Activated CD4-positive, alpha-beta T cell treated with anti-CD3 and anti-CD28 coated beads, Interleukin-2, amount 10 ng/mL, durations not matched to agents 24 days and 14 days (primary cell): ENCODE measurements around the gene C2CD3. TPM values are rescaled to one million over a fixed set of nuclear protein-coding genes. Genes with fewer than 3 reads are reported as not detected.

Experiments used
- DNase-seq: peaks from one replicate; pipeline ENCODE4 v3.0.0; 2022
- H3K27ac Mint-ChIP-seq: one replicate; pipeline ENCODE4 v1.8.0; 2022; ENCODE audit warnings: mild to moderate bottlenecking, mixed read lengths
- H3K27me3 Mint-ChIP-seq: one replicate; pipeline ENCODE4 v1.8.0; 2022; ENCODE audit warnings: mixed read lengths
- H3K36me3 Mint-ChIP-seq: one replicate; pipeline ENCODE4 v1.8.0; 2022; ENCODE audit warnings: low read depth, mild to moderate bottlenecking, mixed read lengths
- H3K4me1 Mint-ChIP-seq: one replicate; pipeline ENCODE4 v1.8.0; 2021; ENCODE audit warnings: mixed read lengths
- H3K4me3 Mint-ChIP-seq: one replicate; pipeline ENCODE4 v1.8.0; 2022; ENCODE audit warnings: mild to moderate bottlenecking, moderate library complexity, mixed read lengths
- H3K9me3 Mint-ChIP-seq: one replicate; pipeline ENCODE4 v1.8.0; 2021; ENCODE audit warnings: mixed read lengths
- intact Hi-C: fragments of 100-400 bp; cut with micrococcal nuclease; formaldehyde crosslinking; loops from one replicate; pipeline ENCODE4 v1.15.1; 2023
- total RNA-seq: library from RNA; stranded (reverse); gene quantifications from 2 replicates; pipeline ENCODE4 v1.2.3, GENCODE V29; 2022

C2CD3 gene
- total RNA-seq, 1 donor from 2014 or later: 37.4 TPM

GRCh38 chr11:74009675-74010305 is 161.0 kb downstream of the C2CD3 start:
- intact Hi-C loops: loop anchor here (2.0 kb wide), 1 partner anchor 15 kb away; no protein-coding TSS in a partner anchor
- no peaks in the 10 kb centered on the region for H3K9me3 Mint-ChIP-seq
- H3K4me3 Mint-ChIP-seq: peak overlapping the region; percentile 44
- H3K27ac Mint-ChIP-seq: peak overlapping the region; percentile 95
- H3K27me3 Mint-ChIP-seq: no peaks in the 10 kb centered on the region
- peaks cover 79% of the 10 kb centered on the region for H3K4me1 Mint-ChIP-seq
- H3K36me3 Mint-ChIP-seq: peaks cover 7% of the 10 kb centered on the region
- DNase-seq: peak; percentile 59

- Mint-ChIP-seq H3K4me1 (peaks cover 79% of the 10 kb centered on the region), H3K36me3 (peaks cover 7% of the 10 kb centered on the region), H3K27me3 (no peaks in the 10 kb centered on the region), H3K27ac (peak overlapping the region; percentile 87), H3K9me3 (no peaks in the 10 kb centered on the region), H3K4me3 (no peak overlapping the region)
- DNase-seq: no peak
- intact Hi-C loops: no loop called here
These were observed 161.6 kb downstream of the C2CD3 start for GRCh38 chr11:74009230-74009547.

- peak within 1 kb of the TSS; percentile 57 for H3K4me3 Mint-ChIP-seq
- H3K4me1 Mint-ChIP-seq: peaks cover 80% of the 10 kb centered on the region
- peak within 1 kb of the TSS; percentile 95 for H3K27ac Mint-ChIP-seq
- H3K36me3 Mint-ChIP-seq: peaks cover 11% of the 10 kb centered on the region
- H3K9me3 Mint-ChIP-seq: no peaks in the 10 kb centered on the region
- H3K27me3 Mint-ChIP-seq: no peaks in the 10 kb centered on the region
- intact Hi-C loops: no loop called here
- peak; percentile 69 for DNase-seq
These were observed 162.2 kb downstream of the C2CD3 start, which contains the start of gene UCP3 for GRCh38 chr11:74008373-74009229. Gene UCP3, minus strand, starts transcription at chr11:74009085. Its CDS starts 2,043 bp downstream, at chr11:74007042.

GRCh38 chr11:74007691-74008372 is 163.0 kb downstream of the C2CD3 start:
- Mint-ChIP-seq H3K36me3 (peaks cover 17% of the 10 kb centered on the region), H3K4me1 (peaks cover 84% of the 10 kb centered on the region), H3K9me3 (no peaks in the 10 kb centered on the region), H3K27me3 (no peaks in the 10 kb centered on the region), H3K27ac (peak overlapping the region; percentile 61), H3K4me3 (no peak overlapping the region)
- no peak for DNase-seq
- intact Hi-C loops: no loop called here

- intact Hi-C loops: no loop called here
- Mint-ChIP-seq H3K4me1 (peaks cover 78% of the 10 kb centered on the region), H3K36me3 (peaks cover 17% of the 10 kb centered on the region), H3K4me3 (no peak overlapping the region), H3K9me3 (no peaks in the 10 kb centered on the region), H3K27me3 (no peaks in the 10 kb centered on the region), H3K27ac (peak overlapping the region; percentile 74)
- DNase-seq: peak; percentile 57
These were observed 164.0 kb downstream of the C2CD3 start for GRCh38 chr11:74006743-74007304.

GRCh38 chr11:74005721-74006517 is 164.9 kb downstream of the C2CD3 start:
- Mint-ChIP-seq H3K27ac (peak overlapping the region; percentile 96), H3K27me3 (no peaks in the 10 kb centered on the region), H3K4me3 (peak overlapping the region; percentile 73), H3K4me1 (peaks cover 69% of the 10 kb centered on the region), H3K9me3 (no peaks in the 10 kb centered on the region), H3K36me3 (peaks cover 22% of the 10 kb centered on the region)
- DNase-seq: no peak
- intact Hi-C loops: loop anchor here (1.0 to 2.0 kb wide), 2 partner anchors 11 to 15 kb away; no protein-coding TSS in a partner anchor

GRCh38 chr11:74004759-74005615 is 165.8 kb downstream of the C2CD3 start:
- Mint-ChIP-seq H3K4me3 (peak overlapping the region; percentile 73), H3K9me3 (no peaks in the 10 kb centered on the region), H3K27me3 (no peaks in the 10 kb centered on the region), H3K4me1 (peaks cover 67% of the 10 kb centered on the region), H3K27ac (peak overlapping the region; percentile 96), H3K36me3 (peaks cover 27% of the 10 kb centered on the region)
- intact Hi-C loops: loop anchor here (1.0 to 2.0 kb wide), 2 partner anchors 10 to 16 kb away; no protein-coding TSS in a partner anchor
- DNase-seq: peak; percentile 96

- H3K4me1 Mint-ChIP-seq: peaks cover 68% of the 10 kb centered on the region
- no peaks in the 10 kb centered on the region for H3K27me3 Mint-ChIP-seq
- no peak overlapping the region for H3K4me3 Mint-ChIP-seq
- no peak for DNase-seq
- peak overlapping the region; percentile 96 for H3K27ac Mint-ChIP-seq
- intact Hi-C loops: loop anchor here (2.0 kb wide), 1 partner anchor 17 kb away; no protein-coding TSS in a partner anchor
- H3K36me3 Mint-ChIP-seq: peaks cover 27% of the 10 kb centered on the region
- no peaks in the 10 kb centered on the region for H3K9me3 Mint-ChIP-seq
These were observed 166.6 kb downstream of the C2CD3 start for GRCh38 chr11:74004046-74004695.

- intact Hi-C loops: no loop called here
- Mint-ChIP-seq H3K4me1 (peaks cover 56% of the 10 kb centered on the region), H3K4me3 (no peak overlapping the region), H3K27ac (peak overlapping the region; percentile 46), H3K9me3 (no peaks in the 10 kb centered on the region), H3K36me3 (peaks cover 26% of the 10 kb centered on the region), H3K27me3 (no peaks in the 10 kb centered on the region)
- no peak for DNase-seq
These were observed 168.0 kb downstream of the C2CD3 start for GRCh38 chr11:74002832-74003231.

- Mint-ChIP-seq H3K36me3 (peaks cover 26% of the 10 kb centered on the region), H3K27me3 (no peaks in the 10 kb centered on the region), H3K4me1 (peaks cover 58% of the 10 kb centered on the region), H3K27ac (peak overlapping the region; percentile 1), H3K9me3 (no peaks in the 10 kb centered on the region), H3K4me3 (no peak overlapping the region)
- no peak for DNase-seq
- intact Hi-C loops: no loop called here
These were observed 168.9 kb downstream of the C2CD3 start for GRCh38 chr11:74001822-74002286.

GRCh38 chr11:74000307-74001133 is 170.3 kb downstream of the C2CD3 start:
- no peaks in the 10 kb centered on the region for H3K9me3 Mint-ChIP-seq
- no peaks in the 10 kb centered on the region for H3K27me3 Mint-ChIP-seq
- intact Hi-C loops: loop anchor here (1.0 kb wide), 1 partner anchor 11 kb away; no protein-coding TSS in a partner anchor
- H3K36me3 Mint-ChIP-seq: peaks cover 26% of the 10 kb centered on the region
- H3K4me3 Mint-ChIP-seq: no peak overlapping the region
- peak overlapping the region; percentile 82 for H3K27ac Mint-ChIP-seq
- H3K4me1 Mint-ChIP-seq: peaks cover 58% of the 10 kb centered on the region
- DNase-seq: no peak
